ENCODE measurements around the gene FRAS1.

The FRAS1 gene

GRCh38 chr4:78379991-78380729 lies 323.0 kb downstream of the FRAS1 start:
- no peak for DNase-seq

- DNase-seq, result no peak
These were observed 329.6 kb downstream of the FRAS1 start for GRCh38 chr4:78386679-78387078.

- no peak for DNase-seq
These were observed 338.5 kb downstream of the FRAS1 start for GRCh38 chr4:78395642-78396041.

- no peak for DNase-seq
These were observed 339.6 kb downstream of the FRAS1 start for GRCh38 chr4:78396613-78397291.

- no peak for DNase-seq
These were observed 340.1 kb downstream of the FRAS1 start for GRCh38 chr4:78397292-78397630.

GRCh38 chr4:78409612-78410202 lies 352.6 kb downstream of the FRAS1 start:
- no peak for DNase-seq

- no peak for DNase-seq
These were observed 353.1 kb downstream of the FRAS1 start for GRCh38 chr4:78410225-78410624.

- DNase-seq, result no peak
These were observed 353.6 kb downstream of the FRAS1 start for GRCh38 chr4:78410676-78411075.

GRCh38 chr4:78414116-78414515 lies 357.0 kb downstream of the FRAS1 start:
- no peak for DNase-seq

- DNase-seq, result no peak
These were observed 360.5 kb downstream of the FRAS1 start for GRCh38 chr4:78417603-78418002.

- DNase-seq, result no peak
These were observed 361.3 kb downstream of the FRAS1 start for GRCh38 chr4:78418406-78418805.

- DNase-seq, result no peak
These were observed 366.7 kb downstream of the FRAS1 start for GRCh38 chr4:78423790-78424189.

GRCh38 chr4:78424461-78424860 lies 367.3 kb downstream of the FRAS1 start:
- no peak for DNase-seq

- DNase-seq, result no peak
These were observed 369.8 kb downstream of the FRAS1 start for GRCh38 chr4:78426972-78427371.

GRCh38 chr4:78428996-78429395 lies 371.9 kb downstream of the FRAS1 start:
- no peak for DNase-seq

GRCh38 chr4:78432896-78433295 lies 375.8 kb downstream of the FRAS1 start:
- no peak for DNase-seq

GRCh38 chr4:78437608-78438088 lies 380.5 kb downstream of the FRAS1 start:
- DNase-seq, result no peak

GRCh38 chr4:78439328-78439727 lies 382.2 kb downstream of the FRAS1 start:
- no peak for DNase-seq

GRCh38 chr4:78441756-78442155 lies 384.6 kb downstream of the FRAS1 start:
- DNase-seq, result no peak

- DNase-seq, result no peak
These were observed 389.5 kb downstream of the FRAS1 start for GRCh38 chr4:78446619-78447018.

- DNase-seq, result no peak
These were observed 394.3 kb downstream of the FRAS1 start for GRCh38 chr4:78451407-78451806.

GRCh38 chr4:78454016-78454415 lies 396.9 kb downstream of the FRAS1 start:
- no peak for DNase-seq

- DNase-seq, result no peak
These were observed 400.6 kb downstream of the FRAS1 start for GRCh38 chr4:78457751-78458150.

- no peak for DNase-seq
These were observed 402.2 kb downstream of the FRAS1 start for GRCh38 chr4:78459327-78459726.
